Erythroblast (primary cell): ENCODE data around the gene NXN.
"Not testable (repeated sequence)": the region's sequence is repeated elsewhere in the genome, so short reads cannot be mapped to it uniquely, and the experiment has no call there.

Experiments used
- DNase-seq, 2 experiments: peaks; one replicate each; lab custom pipeline; 2025; lab: John Stamatoyannopoulos, UW
- GATA1 ChIP-seq: IDR thresholded peaks from 2 replicates; pipeline ENCODE4 v1.6.1; 2011; ENCODE audit warnings: low read depth, mild to moderate bottlenecking, control low read depth, low read length, moderate library complexity
- POLR2A ChIP-seq: IDR thresholded peaks from 2 replicates; pipeline ENCODE4 v1.6.1; 2011; ENCODE audit warnings: mild to moderate bottlenecking, low read length

NXN gene

GRCh38 chr17:1001640-1002411 lies 22.2 kb upstream of the NXN start:
- DNase-seq = no peak
- TF ChIP-seq POLR2A (no peak), GATA1 (no peak)

DNA sequence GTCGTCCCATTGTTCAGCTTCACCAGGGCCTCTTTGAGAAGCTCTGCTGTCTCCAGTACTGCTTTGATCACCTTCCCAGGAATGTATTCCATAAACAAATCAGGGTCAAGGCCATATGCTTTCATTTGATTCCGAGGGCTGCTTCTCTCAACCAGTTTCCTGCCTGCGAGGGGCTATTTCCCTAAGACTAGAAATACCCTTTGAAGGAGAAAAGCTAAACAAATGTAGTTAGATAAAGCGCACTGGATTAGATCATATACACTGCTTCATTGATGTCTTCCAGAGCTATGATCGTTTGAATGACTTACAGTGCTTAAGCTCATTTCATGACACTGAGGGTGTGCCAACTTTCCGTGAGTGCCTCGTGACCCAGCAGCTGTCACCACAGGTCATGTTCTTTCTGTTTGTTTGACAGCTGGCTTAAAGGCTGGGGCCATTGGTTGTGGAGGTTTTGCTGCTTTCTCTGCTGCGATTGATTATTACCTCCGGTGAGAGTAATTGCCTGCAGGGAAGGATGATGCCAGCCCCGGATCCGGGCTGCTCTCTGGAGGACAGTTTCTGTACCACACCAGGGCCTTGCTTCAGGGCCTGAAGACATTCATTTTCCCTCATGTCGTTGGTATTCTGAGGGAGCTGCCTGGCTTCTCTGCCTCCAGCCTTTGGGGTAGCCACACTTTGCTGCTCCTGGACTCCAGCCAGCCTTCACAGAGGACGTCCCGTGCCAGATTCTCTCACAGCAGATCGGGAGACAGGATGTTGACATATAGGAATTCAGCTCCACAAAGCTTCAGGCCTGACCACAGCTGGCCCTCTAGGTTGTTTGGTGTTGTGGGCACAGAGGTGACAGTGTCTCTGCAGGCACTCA lies 21.3 kb upstream of the NXN start:
- no peak for TF ChIP-seq GATA1
- TF ChIP-seq POLR2A = no peak
- no peak for DNase-seq

DNA sequence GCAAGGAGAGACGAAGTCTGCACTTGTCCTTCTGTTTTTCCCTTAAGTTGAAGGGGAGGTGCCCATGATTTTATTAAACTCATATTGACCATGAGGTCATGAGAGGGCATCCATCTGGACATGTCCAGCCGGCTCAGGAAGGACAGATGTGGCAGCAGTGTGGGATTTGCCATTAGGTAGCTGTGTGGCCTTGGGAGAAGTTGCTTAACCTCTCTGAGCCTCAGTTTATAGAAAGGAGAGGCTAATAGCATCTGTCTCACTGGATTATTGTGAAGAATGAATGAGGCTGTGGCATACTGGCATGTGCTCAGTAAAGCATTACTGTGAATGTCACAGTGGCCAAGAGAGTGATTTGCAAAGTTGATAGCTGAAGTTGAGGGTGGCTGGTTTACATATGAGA lies 18.5 kb upstream of the NXN start:
- TF ChIP-seq GATA1 (no peak), POLR2A (no peak)
- DNase-seq = no peak

DNA sequence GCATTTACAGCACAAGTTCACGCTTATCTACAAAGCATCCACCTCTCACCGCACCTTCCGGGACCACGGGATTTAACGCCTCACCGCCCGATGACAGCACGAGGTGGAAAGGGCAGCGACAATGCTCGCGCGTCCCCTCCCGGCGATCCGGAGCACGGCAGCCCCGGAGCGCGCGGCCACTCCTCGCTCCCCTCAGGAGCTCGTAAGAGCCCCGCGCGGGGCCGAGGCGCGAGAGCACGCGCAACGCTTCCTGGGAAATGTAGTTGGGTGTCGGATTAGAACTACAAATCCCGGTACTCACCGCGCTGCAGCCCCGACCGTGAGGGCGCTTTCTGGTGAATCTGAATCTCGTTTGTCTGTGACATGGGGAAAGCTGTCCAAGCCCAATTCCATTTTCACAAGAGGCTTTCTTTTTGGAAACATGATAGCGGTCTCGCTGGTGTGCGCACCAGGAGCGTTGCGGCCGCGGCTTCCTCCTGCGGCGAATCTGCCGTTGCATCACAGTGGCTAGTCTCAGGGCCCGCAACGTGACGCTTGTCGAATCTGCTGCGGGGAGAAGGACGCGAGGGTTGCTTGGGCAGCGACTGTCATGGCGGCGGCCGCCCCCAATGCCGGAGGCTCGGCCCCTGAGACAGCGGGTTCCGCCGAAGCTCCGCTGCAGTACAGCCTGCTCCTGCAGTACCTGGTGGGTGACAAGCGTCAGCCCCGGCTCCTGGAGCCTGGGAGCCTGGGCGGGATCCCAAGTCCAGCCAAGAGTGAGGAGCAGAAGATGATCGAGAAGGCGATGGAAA lies 17.2 kb upstream of the NXN start, which contains the start of gene TIMM22:
Gene TIMM22, plus strand, starts transcription at position 576 of the 791 bp plus-strand sequence. Its CDS starts 14 bp downstream, at position 590.
- peak; percentile 97 for DNase-seq
- TF ChIP-seq POLR2A (peak; percentile 93), GATA1 (no peak)

- not testable (repeated sequence) for DNase-seq
These were observed 15.7 kb upstream of the NXN start for GRCh38 chr17:995324-995723.

GRCh38 chr17:992933-993332 lies 13.4 kb upstream of the NXN start:
- no peak for DNase-seq
- TF ChIP-seq GATA1 (no peak), POLR2A (no peak)

DNA sequence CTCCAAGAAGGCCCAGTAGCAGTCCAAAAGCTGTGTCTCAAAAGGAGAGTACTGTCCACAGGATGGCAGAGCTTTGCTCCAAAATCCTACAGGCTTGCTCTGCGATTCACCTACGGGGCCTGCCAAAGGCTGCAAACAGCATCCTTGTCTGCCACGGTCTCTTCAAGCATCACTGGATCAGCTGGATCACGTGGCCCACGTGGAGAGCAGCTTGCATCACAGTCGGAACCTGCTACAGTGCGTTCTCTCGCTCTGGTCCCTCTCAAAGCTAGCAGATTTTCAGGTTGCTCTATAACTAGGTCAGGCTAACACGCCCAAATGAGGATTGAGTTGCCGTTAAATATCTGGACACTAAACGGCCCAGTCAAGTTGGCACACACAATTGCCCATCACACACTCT lies 9.0 kb upstream of the NXN start:
- TF ChIP-seq POLR2A (no peak), GATA1 (no peak)
- DNase-seq = no peak

- TF ChIP-seq POLR2A = no peak
- no peak for TF ChIP-seq GATA1
- DNase-seq = no peak
These were observed 8.4 kb upstream of the NXN start for GRCh38 chr17:987931-988330.

GRCh38 chr17:986322-986929 lies 6.8 kb upstream of the NXN start:
- no peak for TF ChIP-seq GATA1
- DNase-seq = no peak

GRCh38 chr17:983921-984320 lies 4.3 kb upstream of the NXN start:
- DNase-seq = no peak
- TF ChIP-seq GATA1 (no peak), POLR2A (no peak)

- no peak for DNase-seq
- TF ChIP-seq POLR2A = no peak
- TF ChIP-seq GATA1 = no peak
These were observed 1.7 kb upstream of the NXN start for GRCh38 chr17:981292-981658.

DNA sequence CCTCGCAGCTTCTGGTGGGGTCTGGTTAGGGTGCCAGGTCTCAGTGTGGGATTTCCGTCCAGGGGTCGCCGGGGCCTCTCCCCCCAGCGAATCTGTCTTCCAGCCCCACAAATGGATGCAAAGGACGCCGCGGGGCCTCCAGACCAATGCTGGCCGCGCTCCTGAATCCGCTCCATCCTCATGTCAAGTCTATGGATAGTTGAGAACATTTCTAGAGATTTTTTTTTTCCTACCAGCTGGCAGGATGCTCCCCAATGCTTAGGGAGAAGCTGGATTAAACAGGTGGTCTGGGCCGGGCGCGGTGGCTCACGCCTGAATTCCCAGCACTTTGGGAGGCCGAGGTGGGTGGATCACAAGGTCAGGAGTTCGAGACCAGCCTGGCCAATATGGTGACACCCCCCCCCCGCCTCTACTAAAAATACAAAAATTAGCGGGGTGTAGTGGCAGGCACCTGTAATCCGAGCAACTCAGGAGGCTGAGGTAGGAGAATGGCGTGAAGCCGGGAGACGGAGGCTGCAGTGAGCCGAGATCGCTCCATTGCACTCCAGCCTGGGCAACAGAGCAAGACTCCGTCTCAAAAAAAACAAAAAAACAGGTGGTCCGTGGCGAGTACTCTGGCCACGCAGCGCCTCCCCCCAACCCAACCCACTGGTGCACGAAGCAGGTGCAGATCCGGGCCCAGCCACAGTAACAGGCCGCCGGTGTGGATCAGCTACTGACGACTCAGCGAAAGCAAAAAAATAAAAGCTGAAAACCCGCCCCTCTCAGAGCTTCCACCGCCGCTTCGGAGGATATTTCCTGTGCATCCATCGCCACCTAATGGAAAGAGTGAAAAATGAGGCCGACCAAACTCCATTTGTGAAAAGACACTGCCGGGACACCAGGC lies 1.1 kb upstream of the NXN start:
- TF ChIP-seq POLR2A (no peak), GATA1 (no peak)

GRCh38 chr17:979212-979538 lies 401 bp downstream of the NXN start:
- no peak for DNase-seq
- TF ChIP-seq GATA1 (no peak), POLR2A (no peak)

More for the DNA sequence above, 1.1 kb upstream of the NXN start:
- DNase-seq = peak; percentile 84 to 88
